Muscle of leg (tissue), 11 donors: ENCODE measurements around the gene TICAM2. TPM values are rescaled to one million over a fixed set of nuclear protein-coding genes. Genes with fewer than 3 reads are reported as not detected.

Source experiments
- DNase-seq: peaks from one replicate; pipeline ENCODE4 v3.0.0; 2013
- H3K27ac ChIP-seq: one replicate; pipeline ENCODE4 v1.5.1; 2013; ENCODE audit warnings: mild to moderate bottlenecking, low read length, control low read depth
- H3K27me3 ChIP-seq: one replicate; pipeline ENCODE4 v1.6.1; 2013; ENCODE audit warnings: low read length; ENCODE audit not compliant: control insufficient read depth, insufficient read depth
- H3K36me3 ChIP-seq: one replicate; pipeline ENCODE4 v1.6.1; 2013; ENCODE audit warnings: low read length; ENCODE audit not compliant: control insufficient read depth, insufficient read depth
- H3K4me1 ChIP-seq: one replicate; pipeline ENCODE4 v1.6.1; 2013; ENCODE audit warnings: low read length; ENCODE audit not compliant: control insufficient read depth, insufficient read depth
- H3K4me3 ChIP-seq: one replicate; pipeline ENCODE4 v1.5.1; 2013; ENCODE audit warnings: low read length, control low read depth
- H3K9me3 ChIP-seq: replicated peaks from 2 replicates; pipeline ENCODE4 v1.6.1; 2013; ENCODE audit warnings: low read depth, low read length; ENCODE audit not compliant: control insufficient read depth
- WGBS: methylation state at CpG from one replicate; pipeline ENCODE4 v1.1.5; 2013; ENCODE audit warnings: missing lambda C conversion rate; ENCODE audit not compliant: insufficient coverage; 5-methylcytosine and 5-hydroxymethylcytosine counted together
- polyA plus RNA-seq, 8 donors: library from polyadenylated mRNA; unstranded; fragments of 120-200 nt; gene quantifications; one replicate each; pipeline versions ENCODE4 v1.2.1 to v1.2.3, GENCODE V29; 2013; ENCODE audit warnings: inconsistent platforms in 1 of 8, low replicate concordance in 1 of 8; ENCODE audit not compliant: insufficient read length in 8 of 8, insufficient read depth in 1 of 8
- total RNA-seq: library from RNA; stranded (reverse); fragments of 120-200 nt; gene quantifications from one replicate; pipeline ENCODE4 v1.2.4, GENCODE V29; 2013

Gene TICAM2
- total and polyA plus RNA-seq, 9 donors = 3.3 to 7.9 (median 6.4) TPM

GRCh38 chr5:115555084-115555633 lies 47.1 kb downstream of the TICAM2 start:
- Histone ChIP-seq H3K36me3 (no peaks in the 10 kb centered on the region), H3K9me3 (no peaks in the 10 kb centered on the region), H3K27ac (no peak overlapping the region), H3K4me1 (no peaks in the 10 kb centered on the region), H3K4me3 (no peak overlapping the region), H3K27me3 (no peaks in the 10 kb centered on the region)
- DNase-seq = no peak
- WGBS = 84% methylated on average over 3 of the region's 4 CpGs

- Histone ChIP-seq H3K9me3 (no peaks in the 10 kb centered on the region), H3K27me3 (no peaks in the 10 kb centered on the region), H3K4me3 (no peak overlapping the region), H3K4me1 (no peaks in the 10 kb centered on the region), H3K27ac (no peak overlapping the region), H3K36me3 (no peaks in the 10 kb centered on the region)
- no peak for DNase-seq
- 100% methylated on average over 1 of the region's 4 CpGs for WGBS
These were observed 49.2 kb downstream of the TICAM2 start for GRCh38 chr5:115553082-115553481.

- Histone ChIP-seq H3K4me3 (no peak overlapping the region), H3K9me3 (no peaks in the 10 kb centered on the region), H3K27ac (no peak overlapping the region), H3K27me3 (no peaks in the 10 kb centered on the region), H3K4me1 (no peaks in the 10 kb centered on the region), H3K36me3 (no peaks in the 10 kb centered on the region)
- WGBS = 67% methylated on average over 2 of the region's 4 CpGs
- peak; percentile 30 for DNase-seq
These were observed 50.9 kb downstream of the TICAM2 start for GRCh38 chr5:115551415-115551814.

GRCh38 chr5:115549154-115549553 lies 53.1 kb downstream of the TICAM2 start:
- WGBS = no CpG with 5 or more reads among the region's 3 CpGs
- H3K9me3 ChIP-seq = peaks cover 9% of the 10 kb centered on the region
- H3K4me1 ChIP-seq = peaks cover 2% of the 10 kb centered on the region
- no peak overlapping the region for H3K27ac ChIP-seq
- H3K27me3 ChIP-seq = no peaks in the 10 kb centered on the region
- DNase-seq = no peak
- H3K36me3 ChIP-seq = no peaks in the 10 kb centered on the region
- H3K4me3 ChIP-seq = no peak overlapping the region

- Histone ChIP-seq H3K27me3 (no peaks in the 10 kb centered on the region), H3K27ac (no peak overlapping the region), H3K4me1 (peaks cover 2% of the 10 kb centered on the region), H3K9me3 (peaks cover 9% of the 10 kb centered on the region), H3K4me3 (no peak overlapping the region), H3K36me3 (no peaks in the 10 kb centered on the region)
- DNase-seq = no peak
- WGBS = no CpG with 5 or more reads among the region's 4 CpGs
These were observed 53.6 kb downstream of the TICAM2 start for GRCh38 chr5:115548683-115549082.

GRCh38 chr5:115545351-115545882 lies 56.9 kb downstream of the TICAM2 start:
- peaks cover 7% of the 10 kb centered on the region for H3K4me1 ChIP-seq
- no peaks in the 10 kb centered on the region for H3K27me3 ChIP-seq
- H3K36me3 ChIP-seq = peaks cover 7% of the 10 kb centered on the region
- H3K27ac ChIP-seq = peak overlapping the region; percentile 89
- H3K9me3 ChIP-seq = peaks cover 9% of the 10 kb centered on the region
- no peak for DNase-seq
- WGBS = 100% methylated on average over 2 of the region's 9 CpGs
- H3K4me3 ChIP-seq = no peak overlapping the region

- WGBS = under 1% methylated on average over 75 of the region's 82 CpGs
- Histone ChIP-seq H3K27ac (peak within 1 kb of the TSS; percentile 96), H3K27me3 (no peaks in the 10 kb centered on the region), H3K36me3 (peaks cover 10% of the 10 kb centered on the region), H3K9me3 (peaks cover 9% of the 10 kb centered on the region), H3K4me3 (peak within 1 kb of the TSS; percentile 64), H3K4me1 (peaks cover 7% of the 10 kb centered on the region)
- DNase-seq = peak; percentile 99
These were observed 57.6 kb downstream of the TICAM2 start, which contains the start of gene FEM1C for GRCh38 chr5:115544436-115545350. Gene FEM1C (minus strand): TSS chr5:115544775. CDS start chr5:115543493, 1,282 bp downstream.

- 0% methylated on average over 18 of the region's 20 CpGs for WGBS
- Histone ChIP-seq H3K4me3 (peak overlapping the region; percentile 64), H3K27ac (peak overlapping the region; percentile 96), H3K36me3 (peaks cover 17% of the 10 kb centered on the region), H3K4me1 (peaks cover 7% of the 10 kb centered on the region), H3K27me3 (no peaks in the 10 kb centered on the region), H3K9me3 (peaks cover 9% of the 10 kb centered on the region)
- no peak for DNase-seq
These were observed 58.2 kb downstream of the TICAM2 start for GRCh38 chr5:115544043-115544435.

- no peaks in the 10 kb centered on the region for H3K27me3 ChIP-seq
- peak overlapping the region; percentile 96 for H3K27ac ChIP-seq
- DNase-seq = peak; percentile 84
- H3K36me3 ChIP-seq = peaks cover 21% of the 10 kb centered on the region
- H3K4me3 ChIP-seq = peak overlapping the region; percentile 64
- 0% methylated on average over 8 of the region's 15 CpGs for WGBS
- peaks cover 9% of the 10 kb centered on the region for H3K9me3 ChIP-seq
- peaks cover 7% of the 10 kb centered on the region for H3K4me1 ChIP-seq
These were observed 58.8 kb downstream of the TICAM2 start for GRCh38 chr5:115543365-115544042.
